Ovary (tissue), 9 donors: ENCODE data around the gene GLB1L2. TPM values are rescaled to one million over a fixed set of nuclear protein-coding genes. Genes with fewer than 3 reads are reported as not detected.

Experiments used
- DNase-seq, 5 donors: peaks; one replicate each; pipeline ENCODE4 v3.0.0-alpha.2; 2019 to 2020
- H3K27ac ChIP-seq, 2 donors: fragments of 200-600 bp; one replicate each; pipeline versions ENCODE4 v1.5.1 to v1.8.0; 2019 to 2022
- H3K27me3 ChIP-seq: fragments of 200-600 bp; one replicate; pipeline ENCODE4 v1.8.0; 2022
- H3K36me3 ChIP-seq: fragments of 200-600 bp; sonication (generic); one replicate; pipeline ENCODE4 v1.5.1; 2019
- H3K4me1 ChIP-seq: one replicate; pipeline ENCODE4 v1.8.1; 2013; ENCODE audit warnings: mild to moderate bottlenecking, moderate library complexity; ENCODE audit not compliant: insufficient read depth
- H3K4me3 ChIP-seq: fragments of 200-600 bp; sonication (generic); one replicate; pipeline ENCODE4 v1.5.1; 2017
- H3K9me3 ChIP-seq, 2 donors: fragments of 200-600 bp in 1 of 2; sonication (generic) in 1 of 2; one replicate each; pipeline versions ENCODE4 v1.5.1 to v1.8.1; 2013 to 2019; ENCODE audit warnings: mild to moderate bottlenecking in 1 of 2, moderate library complexity in 1 of 2
- EP300 ChIP-seq: sonication (generic); formaldehyde crosslinking; IDR thresholded peaks from one replicate; pipeline ENCODE4 v1.6.1; 2017; ENCODE audit warnings: antibody characterized with exemption
- POLR2A ChIP-seq: fragments of 450-650 bp; IDR thresholded peaks from one replicate; pipeline ENCODE4 v1.6.1; 2017; ENCODE audit warnings: antibody characterized with exemption, mild to moderate bottlenecking, moderate library complexity
- WGBS, 3 donors: extraction: QIAGEN DNeasy Blood & Tissue Kit in 1 of 3; methylation state at CpG; one replicate each; pipeline versions ENCODE4 v1.1.5 to v1.1.7; 2013 to 2017; 5-methylcytosine and 5-hydroxymethylcytosine counted together
- intact Hi-C, 4 donors: fragments of 100-400 bp; cut with DNase I; formaldehyde crosslinking; loops; one replicate each; pipeline versions ENCODE4 v1.11.0 to v1.15.1; 2022 to 2023
- polyA plus RNA-seq, 2 donors: library from polyadenylated mRNA; stranded (reverse); fragments of 200-250 nt in 1 of 2; fragments of 350-450 nt in 1 of 2; fragmentation: Illumina TruSeq in 1 of 2; extraction: RNeasy Lipid Tissue Mini Kit (QIAGEN cat#74804) in 1 of 2; gene quantifications; one replicate each; pipeline ENCODE4 v1.2.3, GENCODE V29; 2013 to 2014
- total RNA-seq, 7 donors: library from RNA; depleted of rRNA in 2 of 7; stranded (reverse); fragments of >200 nt in 2 of 7; fragmentation: NEBNext Ultra II Directional in 3 of 7; extraction: Animal tissue kit (Norgen Biotek cat#: 25700) in 3 of 7; gene quantifications; one replicate each; pipeline versions ENCODE4 v1.1.0 to v1.2.4, GENCODE V29; 2016 to 2023
- TF ChIP-seq, protein P1 (sequence below), 3 donors: fragments of 450-650 bp in 2 of 3; fragments of 200-600 bp in 1 of 3; IDR thresholded peaks; one replicate each; pipeline versions ENCODE4 v1.5.1 to v1.8.0; 2016 to 2022; ENCODE audit warnings: antibody characterized with exemption in 3 of 3, mild to moderate bottlenecking in 1 of 3
- donor health status: DM: no; HTN: no; CAD: no; lungs with moderate emphysema.
- donor health status: DM: no; HTN: no; CAD: no.
- donor health status: Bipolar disorder and iron deficiency.
- donor health status: DM: yes; HTN: yes; CAD: no.
- donor health status: DM: no; HTN: no; CAD: no.
- donor health status: DM: yes; HTN: yes; CAD: no.

Gene GLB1L2
- total and polyA plus RNA-seq, 9 donors, result 9.8 to 24.6 (median 15.6) TPM

DNA sequence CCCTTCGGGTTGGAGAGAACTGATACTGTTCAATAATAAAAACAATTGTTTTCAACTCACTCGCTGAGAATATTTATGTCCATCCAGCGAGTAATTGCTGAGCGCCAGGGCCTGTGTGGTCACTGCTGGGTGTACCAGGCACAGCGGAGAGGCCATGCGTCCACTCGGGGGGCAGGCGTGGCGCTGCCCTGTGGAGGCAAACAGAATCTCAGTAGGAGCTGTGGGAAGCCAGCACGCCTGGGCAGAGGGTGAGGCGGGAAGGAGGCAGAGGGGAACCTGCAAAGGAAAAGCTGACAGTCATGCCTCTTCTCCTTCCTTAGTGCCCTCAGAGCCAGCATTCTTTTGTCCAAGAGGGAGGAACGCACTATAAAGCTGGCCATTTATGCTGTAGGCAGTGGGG lies 44.2 kb upstream of the GLB1L2 start:
- no peaks in the 10 kb centered on the region for H3K4me1 ChIP-seq
- 85 to 89% (median 87%) methylated on average over 12 of the region's 12 CpGs for WGBS, 3 donors
- intact Hi-C loops, result no loop called here

DNA sequence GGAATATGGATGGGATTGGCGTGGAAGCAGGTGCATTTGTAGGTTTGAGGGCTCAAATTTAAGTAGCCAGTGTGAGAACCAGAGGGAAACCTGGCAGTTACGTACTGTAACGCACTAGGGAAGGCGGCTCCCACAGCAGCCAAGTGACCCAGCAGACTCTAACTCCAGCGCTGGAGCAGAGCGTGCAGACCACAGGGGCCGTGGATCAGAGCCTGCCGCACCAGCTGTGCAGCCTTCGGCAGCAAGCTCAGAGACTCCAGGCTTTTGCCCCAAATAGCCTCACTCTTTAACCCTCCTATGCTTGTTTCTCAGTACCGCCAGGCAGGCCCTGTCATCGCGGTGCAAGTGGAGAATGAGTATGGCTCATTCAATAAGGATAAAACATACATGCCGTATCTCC lies 43.3 kb upstream of the GLB1L2 start:
- Histone ChIP-seq H3K27ac (no peak overlapping the region), H3K9me3 (no peaks in the 10 kb centered on the region), H3K4me3 (no peak overlapping the region), H3K4me1 (no peaks in the 10 kb centered on the region), H3K36me3 (no peaks in the 10 kb centered on the region), H3K27me3 (no peaks in the 10 kb centered on the region)
- no peak for TF ChIP-seq POLR2A
- no peak for TF ChIP-seq EP300
- TF ChIP-seq, protein P1, sequence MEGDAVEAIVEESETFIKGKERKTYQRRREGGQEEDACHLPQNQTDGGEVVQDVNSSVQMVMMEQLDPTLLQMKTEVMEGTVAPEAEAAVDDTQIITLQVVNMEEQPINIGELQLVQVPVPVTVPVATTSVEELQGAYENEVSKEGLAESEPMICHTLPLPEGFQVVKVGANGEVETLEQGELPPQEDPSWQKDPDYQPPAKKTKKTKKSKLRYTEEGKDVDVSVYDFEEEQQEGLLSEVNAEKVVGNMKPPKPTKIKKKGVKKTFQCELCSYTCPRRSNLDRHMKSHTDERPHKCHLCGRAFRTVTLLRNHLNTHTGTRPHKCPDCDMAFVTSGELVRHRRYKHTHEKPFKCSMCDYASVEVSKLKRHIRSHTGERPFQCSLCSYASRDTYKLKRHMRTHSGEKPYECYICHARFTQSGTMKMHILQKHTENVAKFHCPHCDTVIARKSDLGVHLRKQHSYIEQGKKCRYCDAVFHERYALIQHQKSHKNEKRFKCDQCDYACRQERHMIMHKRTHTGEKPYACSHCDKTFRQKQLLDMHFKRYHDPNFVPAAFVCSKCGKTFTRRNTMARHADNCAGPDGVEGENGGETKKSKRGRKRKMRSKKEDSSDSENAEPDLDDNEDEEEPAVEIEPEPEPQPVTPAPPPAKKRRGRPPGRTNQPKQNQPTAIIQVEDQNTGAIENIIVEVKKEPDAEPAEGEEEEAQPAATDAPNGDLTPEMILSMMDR (IDR thresholded peaks at IDR 0.05), result no peak
- 89 to 93% (median 92%) methylated on average over 13 of the region's 13 CpGs for WGBS, 3 donors
- no peak for DNase-seq
- intact Hi-C loops, result no loop called here

More for the DNA sequence above, 44.2 kb upstream of the GLB1L2 start:
- no peaks in the 10 kb centered on the region for H3K27me3 ChIP-seq
- H3K9me3 ChIP-seq, result no peaks in the 10 kb centered on the region
- H3K4me3 ChIP-seq, result no peak overlapping the region
- H3K36me3 ChIP-seq, result no peaks in the 10 kb centered on the region
- DNase-seq, result no peak
- TF ChIP-seq POLR2A (no peak), EP300 (no peak)
- TF ChIP-seq, protein P1 (IDR thresholded peaks at IDR 0.05), result no peak
- H3K27ac ChIP-seq, result no peak overlapping the region

DNA sequence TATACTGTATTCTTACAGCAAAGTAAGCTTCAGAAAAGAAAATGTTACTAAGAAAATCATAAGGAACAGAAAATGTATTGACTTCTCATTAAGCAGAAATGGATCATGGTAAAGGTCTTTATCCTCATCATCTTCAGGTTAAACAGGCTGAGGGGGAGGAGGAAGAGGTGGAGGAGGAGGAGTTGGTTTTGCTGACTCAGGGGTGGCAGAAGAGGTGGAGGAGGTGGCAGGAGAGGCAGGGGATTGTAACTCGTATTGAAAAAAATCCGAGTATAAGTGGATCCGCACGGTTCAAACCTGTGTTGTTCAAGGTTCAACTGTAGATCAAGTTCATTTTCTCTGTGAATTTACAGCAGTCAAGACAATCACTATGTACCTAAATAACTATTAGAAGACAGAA lies 42.6 kb upstream of the GLB1L2 start:
- H3K27ac ChIP-seq, result no peak overlapping the region
- no peaks in the 10 kb centered on the region for H3K4me1 ChIP-seq
- intact Hi-C loops, result no loop called here
- no peaks in the 10 kb centered on the region for H3K36me3 ChIP-seq
- H3K9me3 ChIP-seq, result no peaks in the 10 kb centered on the region
- no peak overlapping the region for H3K4me3 ChIP-seq
- DNase-seq, result no peak
- 61 to 70% (median 69%) methylated on average over 4 of the region's 4 CpGs for WGBS, 3 donors
- TF ChIP-seq, protein P1 (IDR thresholded peaks at IDR 0.05), result no peak
- no peak for TF ChIP-seq EP300
- no peak for TF ChIP-seq POLR2A
- H3K27me3 ChIP-seq, result no peaks in the 10 kb centered on the region

DNA sequence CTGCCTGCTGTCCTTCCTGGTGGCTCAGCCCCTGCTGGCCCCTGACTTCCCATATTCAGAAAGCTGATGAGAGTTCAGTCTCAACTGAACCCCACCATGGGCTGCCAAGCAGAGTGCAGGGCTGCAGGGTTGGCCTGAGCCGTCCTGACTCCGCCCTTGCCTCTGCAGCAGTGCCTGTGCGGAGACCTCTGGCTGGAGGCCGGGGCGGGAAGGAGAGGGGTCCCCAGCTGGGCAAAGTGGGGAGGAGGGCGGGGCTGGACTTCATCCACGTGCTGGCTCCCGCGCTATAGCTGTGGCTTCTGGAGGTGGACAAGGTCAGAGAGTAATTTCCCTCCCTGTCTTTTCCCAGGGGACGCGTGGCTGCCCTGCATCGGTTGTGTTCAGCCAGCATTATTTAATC lies 42.0 kb upstream of the GLB1L2 start:
- no peak for DNase-seq
- Histone ChIP-seq H3K27ac (no peak overlapping the region), H3K36me3 (no peaks in the 10 kb centered on the region), H3K4me3 (no peak overlapping the region), H3K4me1 (no peaks in the 10 kb centered on the region), H3K27me3 (no peaks in the 10 kb centered on the region), H3K9me3 (no peaks in the 10 kb centered on the region)
- TF ChIP-seq, protein P1 (IDR thresholded peaks at IDR 0.05), result no peak
- TF ChIP-seq POLR2A, result no peak
- intact Hi-C loops, result no loop called here
- 7 to 14% (median 14%) methylated on average over 12 of the region's 12 CpGs for WGBS, 3 donors

DNA sequence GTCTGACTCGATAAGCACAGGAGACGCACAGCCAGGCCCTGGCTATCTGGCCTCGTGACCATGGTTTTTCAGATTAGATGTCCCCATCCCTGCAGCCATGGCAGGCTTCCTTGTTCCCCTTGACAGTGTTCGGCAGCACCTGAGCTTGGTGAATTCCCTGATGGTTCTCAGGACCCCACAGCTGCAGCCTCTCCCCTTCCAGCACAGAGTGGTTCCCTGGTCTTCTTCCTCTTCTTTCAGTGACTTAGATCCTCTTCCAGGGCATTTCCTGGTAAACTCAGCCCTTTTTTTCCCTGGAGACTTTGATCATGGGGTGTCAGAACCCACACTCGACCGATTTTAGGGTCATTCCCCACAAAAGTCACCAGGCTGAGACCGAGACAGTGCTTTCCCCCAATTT lies 41.1 kb upstream of the GLB1L2 start:
- no peak for DNase-seq
- Histone ChIP-seq H3K4me3 (no peak overlapping the region), H3K36me3 (no peaks in the 10 kb centered on the region), H3K27ac (no peak overlapping the region), H3K9me3 (no peaks in the 10 kb centered on the region), H3K27me3 (no peaks in the 10 kb centered on the region), H3K4me1 (no peaks in the 10 kb centered on the region)
- 88 to 93% (median 90%) methylated on average over 7 of the region's 7 CpGs for WGBS, 3 donors
- intact Hi-C loops, result no loop called here
- no peak for TF ChIP-seq EP300
- TF ChIP-seq, protein P1 (IDR thresholded peaks at IDR 0.05), result no peak
- no peak for TF ChIP-seq POLR2A
